Dermis microvascular lymphatic vessel endothelial cell (primary cell): ENCODE data around the gene MSI2. TPM values are rescaled to one million over a fixed set of nuclear protein-coding genes. Genes with fewer than 3 reads are reported as not detected.
A peak's percentile ranks its signal among the peaks of the same experiment; 100 is the strongest.

Experiments used
- DNase-seq, 2 donors: peaks; one replicate each; pipeline versions ENCODE4 v3.0.0 to v3.0.0-alpha.2; 2010; ENCODE audit warnings: low read depth in 2 of 2
- total RNA-seq: library from RNA; depleted of rRNA; stranded (reverse); fragments of >200 nt; gene quantifications from 2 replicates; pipeline ENCODE4 v1.2.1, GENCODE V29; 2014

Gene MSI2
- total RNA-seq, 1 donor from 2014 or later = 7.4 TPM

GRCh38 chr17:57477522-57478362, 221.4 kb downstream of the MSI2 start:
- DNase-seq = no peak

DNA sequence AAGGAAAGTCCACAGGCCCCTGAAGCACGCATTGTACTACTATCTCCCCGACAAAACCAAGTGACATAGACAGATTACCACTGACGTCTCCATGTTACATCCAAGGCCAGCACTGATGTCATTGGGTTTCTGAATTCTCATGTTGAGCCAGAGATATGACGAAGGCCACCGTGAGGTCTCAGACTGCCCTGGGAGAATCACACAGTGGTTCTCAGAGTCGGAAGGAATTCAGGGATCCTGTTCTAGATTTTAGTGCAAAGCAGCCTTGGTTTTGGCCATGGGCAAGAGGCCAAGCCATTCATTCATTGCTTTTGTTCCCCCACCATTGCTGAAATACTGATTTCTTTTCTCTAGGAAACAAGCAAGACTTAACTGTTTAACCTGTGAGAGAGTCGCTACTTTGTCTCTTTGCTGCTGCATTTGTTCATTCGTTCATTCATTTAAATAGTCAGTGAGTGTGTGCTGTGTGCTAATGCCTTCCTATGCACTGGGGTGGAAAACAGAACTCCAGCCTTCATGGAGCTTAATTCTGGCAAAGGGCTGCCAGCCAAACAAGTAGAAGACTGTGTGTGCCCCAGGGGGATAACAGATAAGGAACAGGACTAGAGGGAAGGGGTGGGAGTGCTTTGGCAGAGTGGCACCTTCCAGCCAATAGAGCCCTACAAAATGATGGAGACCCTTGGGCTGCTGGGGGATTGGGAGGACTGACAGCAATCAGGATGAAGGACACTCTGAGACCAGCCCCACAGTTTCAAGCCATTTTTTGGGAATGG, 222.3 kb downstream of the MSI2 start:
- DNase-seq = no peak

- peak in 1 of 2 donors; percentile 48 for DNase-seq
Observed at GRCh38 chr17:57480438-57481196, 224.3 kb downstream of the MSI2 start.

DNA sequence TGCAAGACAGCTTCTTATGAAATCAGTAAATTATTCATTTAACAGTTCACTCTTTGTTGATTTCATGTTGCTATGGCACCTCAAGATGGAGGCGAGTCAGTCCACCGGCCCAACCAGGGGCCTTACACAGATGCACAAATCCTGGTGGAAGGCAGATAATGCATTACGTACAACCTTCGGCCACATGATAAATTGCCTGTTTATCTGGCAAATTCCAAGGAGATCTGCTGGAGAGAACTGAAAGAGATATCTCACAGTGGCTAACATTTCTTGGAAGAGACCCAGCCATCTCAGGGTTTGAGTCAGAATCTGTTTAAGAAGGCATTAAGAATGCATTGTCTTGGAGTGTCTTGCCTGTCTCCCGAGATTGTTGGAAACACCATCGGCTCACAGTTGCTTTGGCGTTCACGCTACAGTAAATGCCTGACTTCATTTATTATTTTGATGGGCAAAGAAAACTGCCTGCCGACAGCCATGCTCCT, 225.6 kb downstream of the MSI2 start:
- DNase-seq = no peak

DNA sequence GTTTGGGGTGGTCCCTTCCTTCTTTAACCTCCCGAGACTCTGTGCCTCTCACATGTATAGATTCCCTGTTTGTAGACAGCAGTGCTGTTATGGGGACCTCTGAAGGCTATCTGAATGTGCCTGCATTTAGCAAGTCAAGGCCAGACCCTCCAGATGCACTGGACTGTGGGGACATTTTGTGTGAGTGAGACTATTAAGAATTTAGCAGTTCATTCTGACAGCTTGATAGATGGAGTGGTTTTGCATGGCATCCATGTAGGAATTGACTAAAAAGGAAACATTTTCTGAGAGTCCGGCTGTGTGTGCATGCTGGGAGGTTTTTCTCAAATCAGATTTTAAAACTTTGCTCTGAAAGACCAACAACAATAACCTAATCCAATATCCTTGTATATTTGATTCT, 226.3 kb downstream of the MSI2 start:
- DNase-seq = no peak

GRCh38 chr17:57484081-57484666, 227.9 kb downstream of the MSI2 start:
- no peak for DNase-seq

DNA sequence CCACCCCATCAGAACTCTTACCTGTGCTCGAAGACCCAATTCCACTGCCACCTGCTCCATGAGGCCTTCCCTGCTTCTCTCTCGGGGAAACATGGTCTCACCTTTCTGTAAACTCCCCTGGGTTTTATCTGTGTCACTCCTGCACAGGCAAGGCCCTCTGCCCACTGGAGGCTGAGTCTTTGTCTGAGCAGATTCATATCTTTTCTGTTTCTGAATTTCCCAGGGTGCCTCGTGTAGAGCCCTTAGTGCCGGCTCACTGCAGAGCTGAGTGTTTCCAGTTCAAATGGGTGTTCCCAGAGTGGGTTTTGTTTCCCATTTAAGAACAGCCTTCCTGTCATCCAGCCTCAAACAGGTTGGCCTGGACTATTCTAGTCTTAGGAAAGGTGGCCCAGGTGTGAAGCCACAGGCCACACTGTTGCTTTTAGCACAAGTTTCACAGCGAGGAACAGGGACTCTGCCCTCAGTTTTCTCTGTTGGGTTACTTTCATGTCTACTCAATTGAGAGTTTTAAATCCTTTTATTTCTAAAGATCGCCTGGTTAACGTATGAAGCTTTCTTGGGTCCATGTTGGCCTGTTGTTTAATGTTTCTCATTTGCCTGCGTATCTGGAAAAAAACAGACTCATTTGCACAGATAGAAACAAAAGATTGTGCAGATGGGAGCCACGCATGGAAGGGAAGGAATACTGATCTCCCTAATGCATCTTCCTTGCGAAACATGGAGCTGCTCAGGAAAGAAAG, 228.7 kb downstream of the MSI2 start:
- DNase-seq = no peak

GRCh38 chr17:57485566-57485865, 229.2 kb downstream of the MSI2 start:
- no peak for DNase-seq

- no peak for DNase-seq
Observed at GRCh38 chr17:57485916-57486881, 229.9 kb downstream of the MSI2 start.

DNA sequence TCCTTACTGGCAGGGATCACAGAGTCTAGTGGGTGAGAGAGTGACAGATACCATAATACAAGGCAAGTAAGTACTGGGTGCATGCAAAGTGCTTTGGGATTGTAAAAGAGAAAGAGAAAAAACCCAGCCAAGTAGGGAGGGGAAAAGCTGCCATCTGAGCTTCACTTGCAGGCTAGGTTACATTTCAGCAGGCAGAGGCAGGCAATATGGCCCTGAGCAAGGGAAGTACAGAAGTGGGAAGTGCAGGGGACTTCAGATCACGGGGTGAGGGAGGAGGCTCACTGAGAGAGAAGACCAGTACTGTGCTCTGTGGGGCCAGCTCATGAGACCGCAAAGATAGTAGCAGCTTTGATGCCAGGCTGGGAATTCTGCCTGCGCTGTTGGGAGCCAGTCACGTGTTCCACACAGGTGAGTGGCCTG, 230.6 kb downstream of the MSI2 start:
- DNase-seq = no peak

DNA sequence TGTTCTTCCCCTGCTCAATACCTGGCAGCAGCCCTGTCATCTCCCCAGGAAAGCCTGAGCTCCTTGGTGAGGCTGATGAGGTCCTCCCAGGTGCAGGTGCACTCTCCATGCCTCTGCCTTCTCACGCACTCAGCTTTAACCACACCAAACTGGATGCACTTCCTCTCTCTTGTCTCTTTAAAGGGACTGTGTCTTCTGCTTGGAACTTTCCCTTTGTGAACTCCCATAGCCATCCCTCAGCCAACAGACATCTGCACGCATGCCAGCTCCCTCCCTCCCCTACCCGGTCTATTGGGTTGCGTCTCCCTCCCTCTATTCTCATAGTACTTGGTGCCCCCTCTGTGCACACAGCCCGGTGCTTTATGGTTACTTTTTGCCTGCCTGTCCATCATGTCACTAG, 231.2 kb downstream of the MSI2 start:
- DNase-seq = no peak

DNA sequence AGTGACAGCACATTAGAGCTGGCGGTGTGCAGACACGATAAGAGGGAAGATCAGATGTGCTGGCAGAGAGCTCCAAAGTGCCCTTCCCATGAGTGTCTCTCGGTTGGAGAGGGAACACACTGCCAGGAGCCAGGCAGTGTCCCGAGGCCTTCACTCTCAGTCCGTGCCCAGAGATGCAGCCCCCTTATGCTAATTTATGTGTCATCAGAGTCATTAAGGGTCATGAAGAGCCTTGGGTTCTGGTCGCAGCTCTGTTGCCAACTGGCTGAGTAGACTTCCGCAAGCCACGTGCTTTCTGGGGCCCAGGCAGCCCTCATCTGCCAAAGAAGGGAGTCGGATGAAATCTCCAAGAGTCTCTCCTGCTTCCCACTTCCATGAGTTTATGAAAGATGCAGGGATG, 232.5 kb downstream of the MSI2 start:
- no peak for DNase-seq

DNA sequence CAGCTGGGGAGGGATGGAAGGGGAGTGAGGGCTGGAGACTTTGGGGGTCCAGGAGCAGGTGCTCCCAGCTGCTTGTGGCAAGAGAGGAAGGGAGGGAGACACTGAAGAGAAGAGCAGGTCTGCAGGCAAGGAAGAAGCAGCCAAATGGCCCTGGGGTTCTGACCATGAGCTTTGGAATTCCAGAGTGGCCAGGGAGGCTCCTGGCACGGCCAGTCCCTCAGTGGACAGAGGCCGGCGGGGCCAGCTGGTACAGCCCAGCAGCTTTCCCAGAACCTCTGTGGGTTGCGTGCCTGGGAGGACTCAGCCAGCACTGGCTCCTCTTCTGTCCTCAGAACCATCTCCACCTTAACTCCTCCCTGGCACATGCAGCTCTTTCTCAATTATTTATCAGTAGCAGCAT, 233.0 kb downstream of the MSI2 start:
- no peak for DNase-seq

DNA sequence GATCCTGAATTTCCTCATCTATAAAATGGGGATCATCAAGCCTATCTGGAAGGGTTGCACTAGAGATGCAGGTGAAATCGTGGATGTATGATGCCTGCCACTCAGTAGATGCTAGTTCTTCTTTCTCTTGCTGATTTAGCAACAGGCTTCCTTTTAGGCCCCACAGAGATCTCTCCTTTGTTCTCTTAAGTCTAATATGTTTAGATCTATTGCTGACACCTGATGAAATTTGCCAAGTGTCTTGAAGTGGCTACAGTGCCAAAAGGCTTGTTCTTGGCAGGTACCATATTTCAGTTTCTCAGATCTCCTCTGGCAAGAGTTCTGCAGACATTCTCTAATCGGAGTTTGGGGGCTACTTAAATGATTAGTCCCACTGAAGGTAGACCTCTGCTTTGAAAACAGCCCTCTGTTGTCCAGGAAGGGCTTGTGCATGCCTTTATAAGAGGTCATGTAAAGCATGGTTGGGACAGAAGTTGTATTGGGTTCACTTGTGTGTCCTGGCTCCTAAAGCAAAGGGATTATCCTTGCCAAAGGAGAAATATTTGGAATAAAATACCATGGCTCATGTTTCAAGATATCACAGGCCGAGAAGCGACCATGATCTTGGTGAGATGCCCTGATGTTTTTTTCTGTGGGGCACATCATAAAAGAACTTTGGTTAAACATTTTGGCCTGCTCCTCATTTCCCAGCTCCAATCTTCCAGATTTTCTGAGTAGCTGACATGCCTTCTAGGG, 234.0 kb downstream of the MSI2 start:
- no peak for DNase-seq

GRCh38 chr17:57490890-57491289, 234.6 kb downstream of the MSI2 start:
- no peak for DNase-seq

DNA sequence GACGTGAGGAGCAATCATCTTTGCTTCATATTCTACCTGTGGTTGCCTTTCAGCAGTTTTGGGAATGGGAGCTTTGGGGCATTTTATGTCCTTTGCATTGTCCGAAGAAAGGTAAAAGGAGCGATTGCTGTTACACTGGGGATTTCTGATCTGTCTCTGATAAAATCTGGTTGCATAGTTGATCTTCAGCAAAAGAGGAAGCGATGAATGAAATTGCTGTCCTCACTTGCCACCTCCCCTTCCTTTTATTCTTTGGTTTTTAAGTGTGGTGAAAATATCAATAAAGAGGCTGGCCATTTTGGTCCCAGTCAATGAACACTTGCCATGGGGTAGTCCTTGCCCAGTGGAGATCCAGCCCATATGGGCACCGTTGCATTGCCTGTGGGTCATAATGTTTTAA, 236.8 kb downstream of the MSI2 start:
- no peak for DNase-seq

GRCh38 chr17:57493625-57494024, 237.3 kb downstream of the MSI2 start:
- DNase-seq = no peak

GRCh38 chr17:57494443-57494842, 238.1 kb downstream of the MSI2 start:
- no peak for DNase-seq

DNA sequence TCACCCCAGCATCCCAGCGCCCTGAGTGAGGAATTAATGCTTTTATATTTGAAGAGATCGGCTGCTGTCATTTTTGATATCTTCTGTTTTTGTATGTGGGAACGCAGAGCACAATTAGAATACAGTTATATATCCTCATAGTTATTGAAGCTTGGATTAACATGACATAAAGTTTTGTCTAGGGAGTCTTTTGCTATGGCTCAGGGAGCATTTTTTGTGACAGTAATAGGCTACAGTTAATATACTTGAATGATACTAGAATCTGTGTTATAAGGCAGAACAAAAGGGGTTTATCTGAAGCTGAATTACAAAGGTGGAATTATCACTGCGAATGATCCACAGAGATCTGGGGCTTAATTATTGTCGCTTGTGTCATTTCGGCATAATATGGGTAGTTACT, 239.4 kb downstream of the MSI2 start:
- no peak for DNase-seq
